ENCODE data around the gene PADI2.
A peak's percentile ranks its signal among the peaks of the same experiment; 100 is the strongest.

The PADI2 gene

DNA sequence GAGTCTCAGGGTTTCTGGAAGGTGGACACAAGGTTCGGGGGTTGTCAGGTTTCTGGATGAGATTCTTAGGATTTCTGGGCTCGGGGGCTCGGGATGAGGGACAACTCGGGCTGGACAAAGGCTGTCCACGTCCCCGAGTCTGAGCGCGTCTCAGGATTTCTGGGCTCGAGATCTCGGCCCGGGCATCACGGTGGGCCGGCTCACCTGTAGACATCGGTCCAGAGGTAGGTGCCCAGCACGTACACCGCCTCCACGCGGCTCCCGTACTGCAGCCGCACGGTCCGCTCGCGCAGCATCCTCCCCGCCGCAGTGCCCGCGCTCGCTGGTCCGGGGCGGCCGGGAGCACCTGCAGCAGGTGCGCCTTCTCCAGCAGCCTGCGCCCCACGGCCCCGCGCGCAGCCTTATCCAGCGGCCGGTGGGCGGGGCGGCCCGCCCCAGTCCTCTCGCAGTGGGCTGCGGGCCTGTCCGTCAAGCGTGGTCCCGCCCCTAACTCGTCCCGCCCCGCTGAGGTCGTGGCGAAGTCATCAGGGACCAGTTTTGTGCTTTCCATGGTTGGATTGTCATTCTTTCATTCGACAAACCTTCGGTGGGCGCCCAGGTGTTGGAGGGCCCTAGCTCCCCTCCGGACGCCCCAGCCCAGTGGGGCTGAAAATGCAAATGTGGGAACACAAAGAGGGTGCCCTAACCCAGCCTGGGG, at the start of gene PADI2:
Gene PADI2, minus strand, starts transcription at position 376 of the 697 bp plus-strand sequence. Its CDS starts 80 bp downstream, at position 296.
- Histone ChIP-seq H3K9ac (ENCODE audit: low read depth, low read length) (no peak within 1 kb of the TSS), H3K4me1 (ENCODE audit: control insufficient read depth, insufficient read depth, low read length) (peaks cover 19% of the 10 kb centered on the region; the same call in 1 of the 2 replicates), H3K27ac (ENCODE audit: low read depth, low read length) (no peak within 1 kb of the TSS), H3K36me3 (ENCODE audit: control insufficient read depth, insufficient read depth, low read length) (no peaks in the 10 kb centered on the region), H3K4me3 (ENCODE audit: low read depth, low read length) (peak within 1 kb of the TSS; percentile 78), H3K9me3 (ENCODE audit: control insufficient read depth, insufficient read depth, low read length) (no peaks in the 10 kb centered on the region), H3K27me3 (ENCODE audit: control insufficient read depth, insufficient read depth, low read length) (peaks cover 42% of the 10 kb centered on the region)

DNA sequence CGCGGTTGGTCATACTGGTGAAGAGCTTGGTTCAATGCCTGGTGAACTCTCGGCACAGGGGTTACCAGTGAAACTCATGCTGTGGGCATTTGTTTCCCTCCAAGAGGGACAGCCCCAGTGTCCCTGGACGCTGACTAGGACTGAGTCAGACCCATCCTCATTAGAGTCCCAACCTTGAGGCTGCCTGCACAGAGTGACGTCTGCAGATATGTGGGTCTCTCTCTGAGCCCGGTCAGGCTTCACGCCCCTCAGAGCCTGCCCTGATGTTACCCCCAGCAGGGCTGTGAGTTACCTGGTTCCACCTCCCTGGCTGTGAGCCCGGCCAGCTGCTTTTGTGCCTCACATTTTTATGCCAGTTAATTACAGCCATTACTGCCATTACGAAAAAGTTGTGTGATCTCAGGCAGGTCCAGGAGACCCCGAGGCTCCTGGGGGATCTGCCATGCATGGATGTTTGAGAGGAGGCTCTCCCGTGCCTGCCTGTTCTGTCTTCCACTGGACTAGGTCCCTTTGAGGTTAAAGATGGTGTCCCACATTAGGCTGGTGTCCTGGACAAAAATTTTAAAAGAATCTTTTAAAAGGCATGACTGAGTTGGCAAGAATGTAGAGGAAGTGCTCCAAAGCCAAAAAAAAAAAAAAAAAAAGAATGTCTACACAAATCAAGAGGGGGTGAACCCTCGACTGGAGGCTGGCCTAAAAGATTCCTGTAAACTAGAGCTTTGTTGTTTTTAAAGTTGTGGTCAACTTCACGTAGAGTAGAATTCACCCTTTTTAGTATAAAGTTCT, 49.0 kb upstream of the PADI2 start:
- Histone ChIP-seq H3K9me3 (ENCODE audit: control insufficient read depth, insufficient read depth, low read length) (no peaks in the 10 kb centered on the region), H3K36me3 (ENCODE audit: control insufficient read depth, insufficient read depth, low read length) (no peaks in the 10 kb centered on the region), H3K4me3 (ENCODE audit: low read depth, low read length) (no peak overlapping the region), H3K4me1 (ENCODE audit: control insufficient read depth, insufficient read depth, low read length) (peaks cover 6% of the 10 kb centered on the region; the same call in 1 of the 2 replicates), H3K9ac (ENCODE audit: low read depth, low read length) (no peak overlapping the region), H3K27ac (ENCODE audit: low read depth, low read length) (no peak overlapping the region), H3K27me3 (ENCODE audit: control insufficient read depth, insufficient read depth, low read length) (no peaks in the 10 kb centered on the region)

DNA sequence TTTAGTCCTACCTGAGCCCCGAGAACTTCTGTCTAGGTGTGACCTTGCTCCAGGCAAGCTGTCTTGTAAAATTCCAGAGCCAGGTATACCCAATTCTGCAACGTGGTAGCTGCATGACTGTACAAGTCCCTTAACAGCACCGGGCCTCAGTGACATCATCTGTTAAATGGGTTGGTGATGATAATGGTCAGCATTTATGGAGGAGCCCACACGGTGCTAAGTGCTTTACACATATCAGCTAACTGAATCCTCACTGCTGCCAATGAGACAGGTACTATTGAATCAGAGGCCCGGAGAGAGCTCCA, 48.5 kb upstream of the PADI2 start:
- H3K27me3 ChIP-seq (ENCODE audit: control insufficient read depth, insufficient read depth, low read length) = no peaks in the 10 kb centered on the region
- H3K4me3 ChIP-seq (ENCODE audit: low read depth, low read length) = no peak overlapping the region
- no peaks in the 10 kb centered on the region for H3K36me3 ChIP-seq (ENCODE audit: control insufficient read depth, insufficient read depth, low read length)
- no peak overlapping the region for H3K27ac ChIP-seq (ENCODE audit: low read depth, low read length)
- H3K4me1 ChIP-seq (ENCODE audit: control insufficient read depth, insufficient read depth, low read length) = peaks cover 6% of the 10 kb centered on the region; the same call in 1 of the 2 replicates
- H3K9me3 ChIP-seq (ENCODE audit: control insufficient read depth, insufficient read depth, low read length) = no peaks in the 10 kb centered on the region
- no peak overlapping the region for H3K9ac ChIP-seq (ENCODE audit: low read depth, low read length)

DNA sequence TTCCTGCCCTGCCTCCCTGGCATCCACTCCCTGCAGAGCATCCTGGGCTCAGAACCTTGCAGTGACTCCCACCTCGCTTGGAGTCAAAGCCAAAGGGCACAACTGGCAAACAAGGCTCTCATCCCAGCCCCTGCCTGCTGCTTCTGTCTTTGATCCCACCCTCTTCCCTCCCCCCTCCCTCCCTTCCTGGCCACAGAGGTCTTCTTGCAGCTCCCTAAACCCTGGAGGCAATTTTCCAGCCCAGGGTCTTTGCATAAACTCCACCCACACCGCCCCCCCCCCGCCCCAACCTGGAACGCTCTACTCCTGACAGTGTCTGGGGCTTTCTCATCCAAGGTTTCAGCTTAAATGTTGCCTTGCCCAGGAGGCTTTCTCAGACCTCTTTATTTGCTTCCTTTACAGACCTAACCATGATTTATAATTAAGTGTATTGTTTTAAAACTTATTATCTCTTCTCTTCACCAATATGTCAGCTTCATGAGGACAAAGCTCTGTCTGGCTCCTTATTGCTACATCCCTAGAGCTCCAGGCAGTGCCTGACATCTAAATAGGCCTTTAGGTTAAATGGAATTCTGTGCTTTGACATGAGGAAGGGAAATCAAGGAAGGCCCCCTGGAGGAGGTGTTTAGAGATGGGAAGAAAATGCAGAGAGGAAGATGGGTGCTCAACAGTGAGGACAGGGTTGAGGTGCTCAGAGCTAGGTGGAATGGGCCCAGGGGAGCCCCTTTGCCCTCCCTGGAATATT, 48.0 kb upstream of the PADI2 start:
- Histone ChIP-seq H3K36me3 (ENCODE audit: control insufficient read depth, insufficient read depth, low read length) (no peaks in the 10 kb centered on the region), H3K4me1 (ENCODE audit: control insufficient read depth, insufficient read depth, low read length) (peaks cover 6% of the 10 kb centered on the region; the same call in 1 of the 2 replicates), H3K9me3 (ENCODE audit: control insufficient read depth, insufficient read depth, low read length) (no peaks in the 10 kb centered on the region), H3K9ac (ENCODE audit: low read depth, low read length) (no peak overlapping the region), H3K27ac (ENCODE audit: low read depth, low read length) (no peak overlapping the region), H3K4me3 (ENCODE audit: low read depth, low read length) (no peak overlapping the region), H3K27me3 (ENCODE audit: control insufficient read depth, insufficient read depth, low read length) (no peaks in the 10 kb centered on the region)

DNA sequence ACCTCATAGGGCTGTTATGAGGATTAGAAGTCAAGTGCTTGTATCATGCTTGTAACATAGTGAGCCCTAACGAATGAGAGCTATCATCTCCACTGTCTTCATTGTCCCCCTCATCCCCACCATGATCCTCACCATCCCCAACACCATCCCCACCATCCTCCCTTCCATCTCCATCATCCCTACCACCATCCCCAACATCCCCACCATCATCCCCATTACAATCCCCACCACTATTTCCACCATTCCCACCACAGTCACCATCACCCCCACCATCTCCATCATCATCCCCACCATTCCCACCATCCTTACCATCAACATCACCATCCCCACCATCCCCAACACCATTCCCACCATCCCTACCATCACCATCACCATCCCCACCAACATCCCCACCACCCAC, 46.6 kb upstream of the PADI2 start:
- Histone ChIP-seq H3K4me3 (ENCODE audit: low read depth, low read length) (no peak overlapping the region), H3K27me3 (ENCODE audit: control insufficient read depth, insufficient read depth, low read length) (no peaks in the 10 kb centered on the region), H3K36me3 (ENCODE audit: control insufficient read depth, insufficient read depth, low read length) (no peaks in the 10 kb centered on the region), H3K4me1 (ENCODE audit: control insufficient read depth, insufficient read depth, low read length) (peaks cover 6% of the 10 kb centered on the region; the same call in 1 of the 2 replicates), H3K27ac (ENCODE audit: low read depth, low read length) (no peak overlapping the region), H3K9ac (ENCODE audit: low read depth, low read length) (no peak overlapping the region), H3K9me3 (ENCODE audit: control insufficient read depth, insufficient read depth, low read length) (no peaks in the 10 kb centered on the region)

DNA sequence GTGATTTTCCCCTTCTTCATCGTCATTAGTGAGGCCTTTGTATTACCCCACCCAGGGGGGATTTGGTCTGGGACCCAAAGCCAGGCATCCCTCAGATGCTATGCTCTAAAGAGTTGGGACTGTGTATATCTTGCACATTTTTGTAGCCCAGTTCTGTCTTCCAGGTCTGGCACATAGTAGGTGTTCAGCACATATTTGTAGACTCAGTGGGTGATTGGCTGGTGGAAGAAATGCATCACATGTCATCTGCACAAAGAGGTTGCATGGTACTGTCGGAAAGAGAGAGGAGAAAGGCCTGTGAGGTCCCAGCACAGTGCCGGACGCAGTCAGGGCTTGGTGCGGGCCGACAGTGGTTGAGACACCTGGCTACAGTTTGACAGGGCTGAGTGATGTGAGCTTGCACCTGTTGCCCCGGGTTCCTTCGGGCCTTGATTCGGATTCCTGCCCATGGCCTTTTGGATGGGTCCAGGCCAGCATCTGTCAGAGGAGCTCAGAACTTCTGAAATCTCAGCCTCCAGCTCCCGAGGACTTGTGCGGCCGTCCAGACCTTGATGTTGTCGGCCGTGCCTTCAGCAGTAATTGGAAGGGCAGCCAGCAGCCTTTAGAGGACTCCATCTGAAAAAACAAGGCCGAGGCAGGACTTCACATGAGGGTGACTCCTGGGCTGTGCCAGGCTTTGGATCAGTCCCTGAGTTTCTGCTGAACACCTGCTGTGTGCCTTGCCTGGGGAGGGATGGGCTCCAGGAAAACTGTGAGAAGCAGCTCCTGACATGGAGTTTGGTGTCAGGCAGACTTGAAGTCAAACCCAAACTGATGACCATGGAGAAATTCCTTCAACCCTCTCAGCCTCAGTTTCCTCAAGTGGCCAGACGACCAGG, 44.8 kb upstream of the PADI2 start:
- H3K9ac ChIP-seq (ENCODE audit: low read depth, low read length) = no peak overlapping the region
- no peaks in the 10 kb centered on the region for H3K36me3 ChIP-seq (ENCODE audit: control insufficient read depth, insufficient read depth, low read length)
- no peaks in the 10 kb centered on the region for H3K9me3 ChIP-seq (ENCODE audit: control insufficient read depth, insufficient read depth, low read length)
- no peaks in the 10 kb centered on the region for H3K27me3 ChIP-seq (ENCODE audit: control insufficient read depth, insufficient read depth, low read length)
- H3K27ac ChIP-seq (ENCODE audit: low read depth, low read length) = no peak overlapping the region
- no peak overlapping the region for H3K4me3 ChIP-seq (ENCODE audit: low read depth, low read length)
- H3K4me1 ChIP-seq (ENCODE audit: control insufficient read depth, insufficient read depth, low read length) = peaks cover 9% of the 10 kb centered on the region; the same call in 1 of the 2 replicates

DNA sequence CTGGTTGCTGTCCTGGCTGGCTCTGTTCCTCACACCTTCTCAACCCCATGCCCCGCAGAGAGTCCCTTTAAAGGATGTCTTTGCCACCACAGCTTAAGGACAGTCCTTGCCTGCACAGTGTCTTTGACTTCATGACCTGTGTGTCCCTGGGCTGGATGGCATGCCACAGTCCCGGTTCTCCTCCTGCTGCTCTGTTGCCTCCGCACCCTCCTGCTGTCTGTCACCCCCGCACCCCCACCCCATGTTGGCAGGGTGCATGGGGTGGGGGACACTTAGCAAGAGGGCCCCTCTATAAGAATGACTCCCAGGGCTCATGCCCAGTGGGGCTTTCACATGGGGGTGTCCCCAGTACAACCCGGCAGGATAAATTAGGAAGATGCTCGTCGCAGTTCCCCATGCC, 44.1 kb upstream of the PADI2 start:
- H3K27ac ChIP-seq (ENCODE audit: low read depth, low read length) = no peak overlapping the region
- no peak overlapping the region for H3K4me3 ChIP-seq (ENCODE audit: low read depth, low read length)
- H3K9ac ChIP-seq (ENCODE audit: low read depth, low read length) = no peak overlapping the region
- H3K9me3 ChIP-seq (ENCODE audit: control insufficient read depth, insufficient read depth, low read length) = no peaks in the 10 kb centered on the region
- no peaks in the 10 kb centered on the region for H3K27me3 ChIP-seq (ENCODE audit: control insufficient read depth, insufficient read depth, low read length)
- no peaks in the 10 kb centered on the region for H3K36me3 ChIP-seq (ENCODE audit: control insufficient read depth, insufficient read depth, low read length)
- peaks cover 9% of the 10 kb centered on the region; the same call in 1 of the 2 replicates for H3K4me1 ChIP-seq (ENCODE audit: control insufficient read depth, insufficient read depth, low read length)

DNA sequence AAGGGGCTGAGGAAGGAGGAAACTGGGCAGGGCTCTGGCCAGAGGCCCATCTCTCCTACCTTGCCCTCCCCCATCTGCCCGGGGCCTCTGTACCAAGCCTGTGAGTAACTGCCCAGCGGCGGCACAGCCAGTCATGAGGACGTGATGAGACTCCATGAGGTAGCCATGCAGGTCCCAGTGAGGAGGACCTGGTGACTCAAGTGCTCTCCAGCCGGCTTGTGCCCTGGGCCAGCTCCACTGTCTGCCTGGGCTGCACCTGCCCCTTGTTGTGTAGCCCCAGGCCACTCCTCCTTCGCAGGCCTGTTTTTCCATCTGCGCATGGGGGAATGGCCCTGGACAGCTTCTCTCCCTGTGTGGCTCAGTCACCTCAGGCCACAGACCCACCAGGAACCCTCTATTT, 43.7 kb upstream of the PADI2 start:
- Histone ChIP-seq H3K27me3 (ENCODE audit: control insufficient read depth, insufficient read depth, low read length) (no peaks in the 10 kb centered on the region), H3K9ac (ENCODE audit: low read depth, low read length) (no peak overlapping the region)

DNA sequence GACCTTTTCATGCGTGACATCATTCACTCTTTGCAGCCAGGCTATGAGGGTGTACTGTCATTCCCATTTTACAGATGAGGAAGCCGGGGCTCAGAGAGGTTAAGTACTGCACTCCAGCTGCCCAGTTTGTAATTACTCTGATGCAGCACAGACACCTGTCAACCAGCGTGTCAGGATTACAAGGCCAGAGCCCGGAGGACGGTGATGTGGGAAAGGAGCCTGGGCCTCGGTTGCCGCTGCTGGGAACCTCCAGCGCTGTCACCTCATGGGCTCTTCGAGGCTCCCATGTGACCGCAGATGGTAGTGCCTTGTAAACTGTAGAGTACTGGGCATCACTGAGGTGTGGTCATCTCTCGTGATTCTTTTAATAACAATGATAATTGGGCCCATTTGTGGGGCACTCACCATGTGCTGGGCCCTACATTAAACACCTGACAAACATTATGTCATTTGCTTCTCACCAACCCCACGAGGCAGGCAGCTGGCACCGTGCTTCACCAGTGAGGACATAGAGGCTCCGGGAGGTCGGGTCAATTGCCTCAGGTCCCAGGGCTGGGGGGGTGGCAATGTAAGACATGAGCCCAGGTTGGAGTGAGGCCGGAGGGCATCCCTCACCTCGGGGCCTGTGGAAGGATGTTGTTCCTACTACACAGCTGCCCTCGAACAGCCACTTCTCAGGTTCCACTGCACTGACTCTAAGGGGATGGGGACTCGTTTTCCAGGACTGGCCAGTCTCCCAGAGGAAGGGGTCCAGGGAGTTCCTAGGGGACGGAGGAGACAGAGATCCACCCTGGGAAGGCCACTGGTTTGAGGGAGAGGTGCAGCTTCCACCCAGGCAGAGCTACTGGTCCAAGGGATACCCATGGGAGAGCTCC, 42.9 kb upstream of the PADI2 start:
- 0 out of 2 replicates have a peak, but pooled peaks cover 2% of the 10 kb centered on the region for H3K9me3 ChIP-seq (ENCODE audit: control insufficient read depth, insufficient read depth, low read length)
- H3K27me3 ChIP-seq (ENCODE audit: control insufficient read depth, insufficient read depth, low read length) = no peaks in the 10 kb centered on the region
- H3K36me3 ChIP-seq (ENCODE audit: control insufficient read depth, insufficient read depth, low read length) = no peaks in the 10 kb centered on the region
- no peak overlapping the region for H3K9ac ChIP-seq (ENCODE audit: low read depth, low read length)
- H3K27ac ChIP-seq (ENCODE audit: low read depth, low read length) = no peak overlapping the region
- no peak overlapping the region for H3K4me3 ChIP-seq (ENCODE audit: low read depth, low read length)
- H3K4me1 ChIP-seq (ENCODE audit: control insufficient read depth, insufficient read depth, low read length) = peaks cover 9% of the 10 kb centered on the region; the same call in 1 of the 2 replicates

More for the DNA sequence above, 43.7 kb upstream of the PADI2 start:
- Histone ChIP-seq H3K9me3 (ENCODE audit: control insufficient read depth, insufficient read depth, low read length) (no peaks in the 10 kb centered on the region), H3K27ac (ENCODE audit: low read depth, low read length) (no peak overlapping the region), H3K4me1 (ENCODE audit: control insufficient read depth, insufficient read depth, low read length) (peaks cover 9% of the 10 kb centered on the region; the same call in 1 of the 2 replicates), H3K4me3 (ENCODE audit: low read depth, low read length) (no peak overlapping the region), H3K36me3 (ENCODE audit: control insufficient read depth, insufficient read depth, low read length) (no peaks in the 10 kb centered on the region)

Measured in HUES48 (cell line).